Thyroid gland (tissue), 4 donors: Measurements from ENCODE around the gene PIF1.

Experiments used
- POLR2A ChIP-seq, 2 donors: fragments of 450-650 bp; IDR thresholded peaks; one replicate each; pipeline ENCODE4 v1.6.1; 2017; ENCODE audit warnings: antibody characterized with exemption in 2 of 2, mild to moderate bottlenecking in 2 of 2, moderate library complexity in 1 of 2
- TF ChIP-seq, protein P1 (sequence below), 6 experiments: fragments of 200-600 bp in 3 of 6; fragments of 450-650 bp in 3 of 6; sonication (generic) in 3 of 6; IDR thresholded peaks; one replicate each; pipeline ENCODE4 v1.5.1; 2016 to 2019; ENCODE audit warnings: antibody characterized with exemption in 6 of 6, mild to moderate bottlenecking in 2 of 6, inconsistent platforms in 1 of 6, moderate library complexity in 1 of 6

DNA sequence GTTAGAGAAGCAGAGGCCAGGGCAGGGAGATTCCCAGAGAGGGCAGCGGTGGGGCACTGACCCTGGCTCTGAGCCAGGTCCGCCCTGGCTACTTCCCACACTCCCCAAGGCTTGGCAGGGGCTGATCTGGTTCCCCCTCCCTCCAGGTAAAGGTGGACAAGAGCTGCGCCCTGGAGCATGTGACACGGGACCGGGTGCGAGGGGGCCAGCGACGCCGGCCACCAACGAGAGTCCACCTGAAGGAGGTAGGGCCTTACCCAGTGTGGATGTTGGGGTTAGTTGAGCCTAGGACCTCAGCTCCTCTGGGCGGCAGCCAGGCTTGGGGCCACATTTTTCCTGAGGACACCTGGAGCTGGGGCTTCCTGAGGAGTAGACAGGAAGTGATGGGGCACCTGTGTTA, 35.9 kb upstream of the PIF1 start:
- TF ChIP-seq, protein P1, sequence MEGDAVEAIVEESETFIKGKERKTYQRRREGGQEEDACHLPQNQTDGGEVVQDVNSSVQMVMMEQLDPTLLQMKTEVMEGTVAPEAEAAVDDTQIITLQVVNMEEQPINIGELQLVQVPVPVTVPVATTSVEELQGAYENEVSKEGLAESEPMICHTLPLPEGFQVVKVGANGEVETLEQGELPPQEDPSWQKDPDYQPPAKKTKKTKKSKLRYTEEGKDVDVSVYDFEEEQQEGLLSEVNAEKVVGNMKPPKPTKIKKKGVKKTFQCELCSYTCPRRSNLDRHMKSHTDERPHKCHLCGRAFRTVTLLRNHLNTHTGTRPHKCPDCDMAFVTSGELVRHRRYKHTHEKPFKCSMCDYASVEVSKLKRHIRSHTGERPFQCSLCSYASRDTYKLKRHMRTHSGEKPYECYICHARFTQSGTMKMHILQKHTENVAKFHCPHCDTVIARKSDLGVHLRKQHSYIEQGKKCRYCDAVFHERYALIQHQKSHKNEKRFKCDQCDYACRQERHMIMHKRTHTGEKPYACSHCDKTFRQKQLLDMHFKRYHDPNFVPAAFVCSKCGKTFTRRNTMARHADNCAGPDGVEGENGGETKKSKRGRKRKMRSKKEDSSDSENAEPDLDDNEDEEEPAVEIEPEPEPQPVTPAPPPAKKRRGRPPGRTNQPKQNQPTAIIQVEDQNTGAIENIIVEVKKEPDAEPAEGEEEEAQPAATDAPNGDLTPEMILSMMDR (IDR thresholded peaks at IDR 0.05), result no peak
- TF ChIP-seq POLR2A (IDR thresholded peaks at IDR 0.05), result no peak
